Measurements from ENCODE around the gene TMEM106C.

- TF ChIP-seq, protein P1, sequence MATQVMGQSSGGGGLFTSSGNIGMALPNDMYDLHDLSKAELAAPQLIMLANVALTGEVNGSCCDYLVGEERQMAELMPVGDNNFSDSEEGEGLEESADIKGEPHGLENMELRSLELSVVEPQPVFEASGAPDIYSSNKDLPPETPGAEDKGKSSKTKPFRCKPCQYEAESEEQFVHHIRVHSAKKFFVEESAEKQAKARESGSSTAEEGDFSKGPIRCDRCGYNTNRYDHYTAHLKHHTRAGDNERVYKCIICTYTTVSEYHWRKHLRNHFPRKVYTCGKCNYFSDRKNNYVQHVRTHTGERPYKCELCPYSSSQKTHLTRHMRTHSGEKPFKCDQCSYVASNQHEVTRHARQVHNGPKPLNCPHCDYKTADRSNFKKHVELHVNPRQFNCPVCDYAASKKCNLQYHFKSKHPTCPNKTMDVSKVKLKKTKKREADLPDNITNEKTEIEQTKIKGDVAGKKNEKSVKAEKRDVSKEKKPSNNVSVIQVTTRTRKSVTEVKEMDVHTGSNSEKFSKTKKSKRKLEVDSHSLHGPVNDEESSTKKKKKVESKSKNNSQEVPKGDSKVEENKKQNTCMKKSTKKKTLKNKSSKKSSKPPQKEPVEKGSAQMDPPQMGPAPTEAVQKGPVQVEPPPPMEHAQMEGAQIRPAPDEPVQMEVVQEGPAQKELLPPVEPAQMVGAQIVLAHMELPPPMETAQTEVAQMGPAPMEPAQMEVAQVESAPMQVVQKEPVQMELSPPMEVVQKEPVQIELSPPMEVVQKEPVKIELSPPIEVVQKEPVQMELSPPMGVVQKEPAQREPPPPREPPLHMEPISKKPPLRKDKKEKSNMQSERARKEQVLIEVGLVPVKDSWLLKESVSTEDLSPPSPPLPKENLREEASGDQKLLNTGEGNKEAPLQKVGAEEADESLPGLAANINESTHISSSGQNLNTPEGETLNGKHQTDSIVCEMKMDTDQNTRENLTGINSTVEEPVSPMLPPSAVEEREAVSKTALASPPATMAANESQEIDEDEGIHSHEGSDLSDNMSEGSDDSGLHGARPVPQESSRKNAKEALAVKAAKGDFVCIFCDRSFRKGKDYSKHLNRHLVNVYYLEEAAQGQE (IDR thresholded peaks at IDR 0.05; ENCODE audit: low read depth), result no peak
- TF ChIP-seq EP300 (IDR thresholded peaks at IDR 0.05; ENCODE audit: borderline replicate concordance) (no peak), CREB1 (IDR thresholded peaks at IDR 0.05; ENCODE audit: low read depth) (no peak), TAF1 (IDR thresholded peaks at IDR 0.05; ENCODE audit: low read depth) (no peak)
Observed at GRCh38 chr12:47977772-47978597, 14.6 kb downstream of the TMEM106C start.

Measured in Ishikawa (cell line).